ENCODE data around the gene CDX2.

GRCh38 chr13:27923794-27924528 lies 45.2 kb downstream of the CDX2 start:
- TF ChIP-seq CTCF (IDR thresholded peaks at IDR 0.05): no peak
- no peak for TF ChIP-seq POLR2AphosphoS5 (IDR thresholded peaks at IDR 0.05; ENCODE audit: low read depth, low read length)
